HepG2 (cell line): ENCODE results near the gene PLPPR2. TPM values are rescaled to one million over a fixed set of nuclear protein-coding genes. Genes with fewer than 3 reads are reported as not detected.

ENCODE experiments used
- ATAC-seq: fragments of 200-7000 bp; cut with Tn5 transposase; 3 replicates; pipeline ENCODE4 v1.9.1; 2020; ENCODE audit warnings: mild to moderate bottlenecking, moderate library complexity
- BruUV-seq: library from RNA; stranded (reverse); fragments of 400-500 nt; replicated peaks from 2 replicates; lab custom pipeline; 2021; lab: Mats Ljungman, UMichigan
- CTCF ChIA-PET: fragments of 300-600 bp; formaldehyde crosslinking; extraction: SDS; loops from one replicate; lab custom pipeline; 2021; ENCODE audit warnings: low total read pairs, inconsistent platforms, low intra/inter-chr PET ratio; lab: Yijun Ruan, JAX
- POLR2A ChIA-PET: fragments of 350-600 bp; sonication (Branson Sonifier 250); formaldehyde crosslinking; loops from one replicate; lab custom pipeline; 2020; ENCODE audit warnings: antibody characterized with exemption, inconsistent platforms; lab: Yijun Ruan, JAX
- DNase-seq: peaks from one replicate; pipeline ENCODE4 v3.0.0-alpha.2; 2015; ENCODE audit warnings: low spot score
- FAIRE-seq: peaks from 3 replicates; lab custom pipeline; 2011; peaks lifted over from hg19 to GRCh38; lab: Jason Lieb, UNC
- H2AFZ ChIP-seq: one replicate; pipeline ENCODE4 v1.6.1; 2011; ENCODE audit warnings: low read length, inconsistent platforms
- H3K27ac ChIP-seq: fragments of 300-600 bp; 3 replicates; pipeline ENCODE4 v1.8.0; 2011; ENCODE audit warnings: mixed run types, mild to moderate bottlenecking, mixed read lengths, low read length, inconsistent platforms; ENCODE audit not compliant: insufficient read depth; ENCODE audit errors: extremely low read length
- H3K27me3 ChIP-seq, 2 experiments: fragments of 200-600 bp in 1 of 2; 2 replicates in 1 of 2; 3 replicates in 1 of 2; pipeline versions ENCODE4 v1.6.0 to v1.8.0; 2011; ENCODE audit warnings: low read length in 2 of 2, mild to moderate bottlenecking in 2 of 2, moderate library complexity in 2 of 2, inconsistent platforms in 1 of 2; ENCODE audit not compliant: insufficient read depth in 2 of 2, control insufficient read depth in 1 of 2
- H3K36me3 ChIP-seq, 2 experiments: fragments of 200-600 bp in 1 of 2; replicated peaks in 1 of 2; 2 replicates in 1 of 2; 3 replicates in 1 of 2; pipeline versions ENCODE4 v1.5.1 to v1.8.0; 2011; ENCODE audit warnings: low read length in 2 of 2, inconsistent platforms in 1 of 2; ENCODE audit not compliant: insufficient read depth in 2 of 2, control insufficient read depth in 1 of 2
- H3K4me1 ChIP-seq: 2 replicates; pipeline ENCODE4 v1.5.1; 2012; ENCODE audit warnings: low read length, inconsistent platforms; ENCODE audit not compliant: insufficient read depth
- H3K4me2 ChIP-seq: 2 replicates; pipeline ENCODE4 v1.6.0; 2011; ENCODE audit warnings: low read depth, low read length, inconsistent platforms
- H3K4me3 ChIP-seq, 3 experiments: fragments of 200-600 bp in 1 of 3; sonication (generic), shearing (Covaris generic) in 1 of 3; replicated peaks in 1 of 3; 2 replicates each; pipeline ENCODE4 v1.5.1; 2011 to 2016; ENCODE audit warnings: low read length in 3 of 3, inconsistent platforms in 2 of 3, low read depth in 2 of 3, mild to moderate bottlenecking in 2 of 3, control low read depth in 1 of 3, mixed read lengths in 1 of 3; ENCODE audit not compliant: insufficient read depth in 1 of 3
- H3K79me2 ChIP-seq: one replicate; pipeline ENCODE4 v1.6.1; 2011; ENCODE audit warnings: low read length, inconsistent platforms; ENCODE audit not compliant: insufficient read depth
- H3K9ac ChIP-seq: 2 replicates; pipeline ENCODE4 v1.6.0; 2011; ENCODE audit warnings: mild to moderate bottlenecking, low read depth, low read length, inconsistent platforms; ENCODE audit not compliant: insufficient read depth
- H3K9me3 ChIP-seq: 2 replicates; pipeline ENCODE4 v1.5.1; 2012; ENCODE audit warnings: mild to moderate bottlenecking, low read length
- H4K20me1 ChIP-seq: 2 replicates; pipeline ENCODE4 v1.6.0; 2011; ENCODE audit warnings: inconsistent platforms, mild to moderate bottlenecking, low read length, moderate library complexity; ENCODE audit not compliant: insufficient read depth
- GATA4 ChIP-seq: sonication (generic); IDR thresholded peaks from 2 replicates; pipeline ENCODE4 v1.6.1; 2016; ENCODE audit warnings: antibody characterized with exemption, low read depth, borderline replicate concordance
- HHEX ChIP-seq: IDR thresholded peaks from 2 replicates; pipeline ENCODE4 v1.6.1; 2016; ENCODE audit warnings: control low read depth
- HIC2 ChIP-seq: sonication (generic); formaldehyde crosslinking; IDR thresholded peaks from 2 replicates; pipeline ENCODE4 v1.9.0; 2022; ENCODE audit warnings: low read depth, missing genetic modification reagents
- HNRNPUL1 ChIP-seq: fragments of 200-400 bp; formaldehyde crosslinking; IDR thresholded peaks from 2 replicates; pipeline ENCODE4 v1.6.1; 2017; ENCODE audit warnings: low read depth, mild to moderate bottlenecking, low read length, moderate library complexity
- IKZF4 ChIP-seq: sonication (generic); formaldehyde crosslinking; IDR thresholded peaks from 2 replicates; pipeline ENCODE4 v1.5.1; 2020; ENCODE audit warnings: borderline replicate concordance, mild to moderate bottlenecking, low read depth, missing genetic modification reagents; ENCODE audit errors: not compliant biosample characterization
- JUND ChIP-seq: sonication (generic); formaldehyde crosslinking; IDR thresholded peaks from 2 replicates; pipeline ENCODE4 v1.8.0; 2022; ENCODE audit warnings: mild to moderate bottlenecking, missing genetic modification reagents
- NR2C2 ChIP-seq: sonication (generic); formaldehyde crosslinking; IDR thresholded peaks from 2 replicates; pipeline ENCODE4 v1.4.0; 2020; ENCODE audit warnings: missing genetic modification reagents, mild to moderate bottlenecking, moderate library complexity, borderline replicate concordance
- NR2F1 ChIP-seq, 2 experiments: fragments of 450-650 bp in 1 of 2; formaldehyde crosslinking in 1 of 2; IDR thresholded peaks; 2 replicates each; pipeline versions ENCODE4 v1.5.0 to v1.6.1; 2016 to 2020; ENCODE audit warnings: mild to moderate bottlenecking in 1 of 2, missing compliant biosample characterization in 1 of 2, missing genetic modification reagents in 1 of 2, moderate library complexity in 1 of 2
- NR2F6 ChIP-seq, 2 experiments: IDR thresholded peaks; 2 replicates each; pipeline ENCODE4 v1.6.1; 2016; ENCODE audit warnings: antibody characterized with exemption in 1 of 2, mild to moderate bottlenecking in 1 of 2
- ONECUT2 ChIP-seq: sonication (generic); formaldehyde crosslinking; IDR thresholded peaks from 2 replicates; pipeline ENCODE4 v1.4.0; 2020; ENCODE audit warnings: missing genetic modification reagents
- RFXAP ChIP-seq: sonication (generic); formaldehyde crosslinking; IDR thresholded peaks from 2 replicates; pipeline ENCODE4 v1.4.0; 2020; ENCODE audit warnings: missing genetic modification reagents, borderline replicate concordance
- SIX4 ChIP-seq: sonication (generic); formaldehyde crosslinking; IDR thresholded peaks from 2 replicates; pipeline ENCODE4 v1.4.0; 2020; ENCODE audit warnings: missing genetic modification reagents
- TGIF2 ChIP-seq: IDR thresholded peaks from 2 replicates; pipeline ENCODE4 v1.6.1; 2016; ENCODE audit warnings: control low read depth, missing compliant biosample characterization
- ZBTB38 ChIP-seq: sonication (generic); formaldehyde crosslinking; IDR thresholded peaks from 2 replicates; pipeline ENCODE4 v1.5.1; 2020; ENCODE audit warnings: mild to moderate bottlenecking, missing genetic modification reagents
- ZNF12 ChIP-seq: sonication (generic); formaldehyde crosslinking; IDR thresholded peaks from 2 replicates; pipeline ENCODE4 v1.5.0; 2020; ENCODE audit warnings: missing genetic modification reagents
- ZNF160 ChIP-seq: sonication (generic); formaldehyde crosslinking; IDR thresholded peaks from 2 replicates; pipeline ENCODE4 v1.8.0; 2022; ENCODE audit warnings: mild to moderate bottlenecking, inconsistent platforms, missing genetic modification reagents
- ZNF547 ChIP-seq: sonication (generic); formaldehyde crosslinking; IDR thresholded peaks from 2 replicates; pipeline ENCODE4 v1.5.1; 2020; ENCODE audit warnings: mild to moderate bottlenecking, missing genetic modification reagents
- ZNF75D ChIP-seq: sonication (generic); formaldehyde crosslinking; IDR thresholded peaks from 2 replicates; pipeline ENCODE4 v1.8.1; 2023; ENCODE audit warnings: missing genetic modification reagents, mild to moderate bottlenecking, borderline replicate concordance
- ZNF788 ChIP-seq: sonication (generic); formaldehyde crosslinking; IDR thresholded peaks from 2 replicates; pipeline ENCODE4 v1.5.0; 2020; ENCODE audit warnings: mild to moderate bottlenecking, missing genetic modification reagents, borderline replicate concordance
- WGBS: methylation state at CpG from one replicate; pipeline ENCODE4 v1.1.6; 2017; ENCODE audit warnings: low lambda C conversion rate; 5-methylcytosine and 5-hydroxymethylcytosine counted together
- in situ Hi-C: cut with HindIII; loops from 2 replicates; pipeline ENCODE4 v1.10.0; 2017; ENCODE audit warnings: low pct_unique_long_range_greater_than_20kb; ENCODE audit not compliant: extremely low pct_ligation_motif_present
- intact Hi-C: fragments of 100-400 bp; cut with micrococcal nuclease; formaldehyde crosslinking; loops from one replicate; pipeline ENCODE4 v1.10.0; 2022; ENCODE audit not compliant: unreplicated experiment
- polyA plus RNA-seq, 8 experiments: library from polyadenylated mRNA; depleted of rRNA in 3 of 8; stranded (reverse) in 7 of 8; unstranded in 1 of 8; fragments of >200 nt; fragmentation: Illumina TruSeq in 4 of 8; extraction: Trizol in 4 of 8; gene quantifications; 2 replicates each; pipeline versions ENCODE4 v1.2.1 to v1.2.3, GENCODE V29; 2011 to 2016; ENCODE audit warnings: low read depth in 4 of 8, missing spikeins in 1 of 8, mixed read lengths in 1 of 8; ENCODE audit not compliant: insufficient read depth in 1 of 8
- total RNA-seq, 5 experiments: library from RNA; depleted of rRNA; stranded (reverse); fragments of >200 nt; fragmentation: Illumina TruSeq; extraction: Trizol; gene quantifications; 2 replicates each; pipeline ENCODE4 v1.2.3, GENCODE V29; 2016; ENCODE audit warnings: low read depth in 1 of 5
- TF ChIP-seq, protein P1 (sequence below): sonication (generic); formaldehyde crosslinking; IDR thresholded peaks from 2 replicates; pipeline ENCODE4 v1.5.0; 2020; ENCODE audit warnings: missing genetic modification reagents
- TF ChIP-seq, protein P2 (sequence below): sonication (generic); formaldehyde crosslinking; IDR thresholded peaks from 2 replicates; pipeline ENCODE4 v1.5.1; 2020; ENCODE audit warnings: mild to moderate bottlenecking, missing genetic modification reagents, borderline replicate concordance

The PLPPR2 gene
- total and polyA plus RNA-seq, 2 of the 13 experiments (the other 11 are each of a cell fraction or from before 2014, with no cell fraction given) = 1.5 to 2.1 TPM

- Histone ChIP-seq H3K9ac (no peak overlapping the region), H2AFZ (no peak overlapping the region), H3K79me2 (no peaks in the 10 kb centered on the region), H3K4me2 (no peak overlapping the region), H3K27me3 (no peaks in the 10 kb centered on the region), H3K27ac (no peak overlapping the region), H3K36me3 (peaks cover 0 to 2% of the 10 kb centered on the region in 2 experiments; a peak in 1 of 5 replicates), H3K4me3 (no peak overlapping the region), H3K4me1 (peaks cover 22% of the 10 kb centered on the region), H3K9me3 (no peaks in the 10 kb centered on the region), H4K20me1 (no peaks in the 10 kb centered on the region)
- CTCF ChIA-PET = no interaction called here
- BruUV-seq = no TSS peak
- no peak for FAIRE-seq
- DNase-seq = no peak
- ATAC-seq = no peak
- intact Hi-C loops = no loop called here
- 100% methylated on average over 1 of the region's 17 CpGs for WGBS
- POLR2A ChIA-PET = interaction anchor here (0.6 to 0.9 kb wide), 2 partner anchors 39 to 223 kb away, joined by 3 to 4 read pairs; no protein-coding TSS in a partner anchor
- in situ Hi-C loops = no loop called here
- TF ChIP-seq HNRNPUL1 (no peak), SIX4 (CRISPR knock-in tag) (no peak), IKZF4 (CRISPR knock-in tag) (no peak), JUND (CRISPR knock-in tag) (peak; percentile 86), ZBTB38 (CRISPR knock-in tag) (peak; percentile 85), GATA4 (no peak), HHEX (CRISPR knock-in tag) (no peak), ZNF160 (CRISPR knock-in tag) (no peak), NR2F6 (IDR thresholded peaks at IDR 0.05) (0 out of 2 replicates have a peak, but pooled peaks have one; percentile 16), NR2F6 (CRISPR knock-in tag; IDR thresholded peaks at IDR 0.05) (no peak), NR2C2 (peak; percentile 42; the same call in 1 of the 2 replicates), ZNF547 (no peak), ZNF12 (CRISPR knock-in tag) (no peak), ZNF788 (CRISPR knock-in tag) (no peak), ONECUT2 (CRISPR knock-in tag) (no peak), RFXAP (CRISPR knock-in tag) (no peak), NR2F1 (CRISPR knock-in tag; IDR thresholded peaks at IDR 0.05) (peak in 1 of 2 experiments; percentile 43; a peak in 2 of 4 replicates), ZNF75D (no peak), HIC2 (CRISPR knock-in tag) (no peak), TGIF2 (CRISPR knock-in tag) (no peak)
- TF ChIP-seq, protein P1, sequence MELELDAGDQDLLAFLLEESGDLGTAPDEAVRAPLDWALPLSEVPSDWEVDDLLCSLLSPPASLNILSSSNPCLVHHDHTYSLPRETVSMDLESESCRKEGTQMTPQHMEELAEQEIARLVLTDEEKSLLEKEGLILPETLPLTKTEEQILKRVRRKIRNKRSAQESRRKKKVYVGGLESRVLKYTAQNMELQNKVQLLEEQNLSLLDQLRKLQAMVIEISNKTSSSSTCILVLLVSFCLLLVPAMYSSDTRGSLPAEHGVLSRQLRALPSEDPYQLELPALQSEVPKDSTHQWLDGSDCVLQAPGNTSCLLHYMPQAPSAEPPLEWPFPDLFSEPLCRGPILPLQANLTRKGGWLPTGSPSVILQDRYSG (CRISPR knock-in tag) = no peak
- TF ChIP-seq, protein P2, sequence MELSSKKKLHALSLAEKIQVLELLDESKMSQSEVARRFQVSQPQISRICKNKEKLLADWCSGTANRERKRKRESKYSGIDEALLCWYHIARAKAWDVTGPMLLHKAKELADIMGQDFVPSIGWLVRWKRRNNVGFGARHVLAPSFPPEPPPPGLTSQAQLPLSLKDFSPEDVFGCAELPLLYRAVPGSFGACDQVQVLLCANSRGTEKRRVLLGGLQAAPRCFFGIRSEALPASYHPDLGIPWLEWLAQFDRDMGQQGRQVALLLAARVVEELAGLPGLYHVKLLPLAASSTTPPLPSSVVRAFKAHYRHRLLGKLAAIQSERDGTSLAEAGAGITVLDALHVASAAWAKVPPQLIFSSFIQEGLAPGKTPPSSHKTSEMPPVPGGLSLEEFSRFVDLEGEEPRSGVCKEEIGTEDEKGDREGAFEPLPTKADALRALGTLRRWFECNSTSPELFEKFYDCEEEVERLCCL = no peak
Observed at GRCh38 chr19:11335449-11336146, 19.6 kb upstream of the PLPPR2 start.
